IMR-90 (cell line): ENCODE data around the gene CNPPD1. TPM values are rescaled to one million over a fixed set of nuclear protein-coding genes. Genes with fewer than 3 reads are reported as not detected.

Source experiments
- ATAC-seq: fragments of 200-7000 bp; cut with Tn5 transposase; 2 replicates; pipeline ENCODE4 v1.9.1; 2020; ENCODE audit warnings: low read depth, mild to moderate bottlenecking, moderate library complexity
- BruUV-seq: library from RNA; stranded (reverse); fragments of 400-500 nt; replicated peaks from 2 replicates; lab custom pipeline; 2021; lab: Mats Ljungman, UMichigan
- CTCF ChIA-PET: fragments of 300-600 bp; formaldehyde crosslinking; extraction: SDS; loops from one replicate; lab custom pipeline; 2021; ENCODE audit warnings: antibody characterized with exemption; lab: Yijun Ruan, JAX
- POLR2A ChIA-PET: fragments of 300-600 bp; sonication (Branson Sonifier 250); formaldehyde crosslinking; loops from one replicate; lab custom pipeline; 2022; ENCODE audit warnings: antibody characterized with exemption; ENCODE audit not compliant: unreplicated experiment; lab: Charles Lee
- DNase-seq: peaks from one replicate; pipeline ENCODE4 v3.0.0; 2013
- H2AFZ ChIP-seq: replicated peaks from 2 replicates; pipeline ENCODE3; 2013; ENCODE audit warnings: low read length, mild to moderate bottlenecking; ENCODE audit not compliant: poor library complexity
- H2AK5ac ChIP-seq: 2 replicates; pipeline ENCODE4 v1.6.1; 2013; ENCODE audit warnings: low read depth, low read length, inconsistent platforms
- H2AK9ac ChIP-seq: replicated peaks from 2 replicates; pipeline ENCODE3; 2013; ENCODE audit warnings: mild to moderate bottlenecking, low read depth, low read length, moderate library complexity; ENCODE audit not compliant: poor library complexity
- H2BK120ac ChIP-seq: 2 replicates; pipeline ENCODE4 v1.6.1; 2013; ENCODE audit warnings: low read depth, low read length, inconsistent platforms
- H2BK15ac ChIP-seq: 3 replicates; pipeline ENCODE4 v1.6.1; 2013; ENCODE audit warnings: low read depth, low read length, inconsistent platforms
- H2BK20ac ChIP-seq: 2 replicates; pipeline ENCODE4 v1.6.1; 2013; ENCODE audit warnings: low read depth, mild to moderate bottlenecking, inconsistent platforms, low read length, moderate library complexity
- H2BK5ac ChIP-seq: 2 replicates; pipeline ENCODE4 v1.6.1; 2013; ENCODE audit warnings: mild to moderate bottlenecking, low read depth, low read length, inconsistent platforms; ENCODE audit not compliant: poor library complexity, severe bottlenecking
- H3K14ac ChIP-seq: replicated peaks from 2 replicates; pipeline ENCODE4 v1.6.1; 2013; ENCODE audit warnings: low read depth, low read length, inconsistent platforms
- H3K18ac ChIP-seq: 2 replicates; pipeline ENCODE4 v1.6.1; 2013; ENCODE audit warnings: low read depth, low read length, control low read depth
- H3K23ac ChIP-seq: 2 replicates; pipeline ENCODE4 v1.6.1; 2013; ENCODE audit warnings: low read depth, low read length, inconsistent platforms
- H3K27ac ChIP-seq: 2 replicates; pipeline ENCODE4 v1.5.1; 2013; ENCODE audit warnings: mild to moderate bottlenecking, control low read depth, low read length; ENCODE audit not compliant: insufficient read depth
- H3K27me3 ChIP-seq: 2 replicates; pipeline ENCODE4 v1.6.1; 2013; ENCODE audit warnings: low read length; ENCODE audit not compliant: control insufficient read depth, insufficient read depth
- H3K36me3 ChIP-seq: 2 replicates; pipeline ENCODE4 v1.6.1; 2013; ENCODE audit warnings: low read length, mixed read lengths; ENCODE audit not compliant: control insufficient read depth, insufficient read depth
- H3K4ac ChIP-seq: 2 replicates; pipeline ENCODE4 v1.6.1; 2013; ENCODE audit warnings: low read depth, low read length, inconsistent platforms
- H3K4me1 ChIP-seq: 2 replicates; pipeline ENCODE4 v1.6.1; 2013; ENCODE audit warnings: low read length, mixed read lengths; ENCODE audit not compliant: control insufficient read depth, insufficient read depth
- H3K4me2 ChIP-seq: 2 replicates; pipeline ENCODE4 v1.6.1; 2013; ENCODE audit warnings: low read depth, mild to moderate bottlenecking, control low read depth, low read length, moderate library complexity
- H3K4me3 ChIP-seq: 2 replicates; pipeline ENCODE4 v1.5.1; 2013; ENCODE audit warnings: low read depth, mild to moderate bottlenecking, control low read depth, low read length, moderate library complexity; ENCODE audit not compliant: insufficient read depth
- H3K56ac ChIP-seq: 2 replicates; pipeline ENCODE4 v1.6.1; 2013; ENCODE audit warnings: low read length, inconsistent platforms; ENCODE audit not compliant: insufficient read depth; ENCODE audit errors: extremely low read depth
- H3K79me1 ChIP-seq, 2 experiments: 2 replicates each; pipeline ENCODE4 v1.6.1; 2013; ENCODE audit warnings: low read length in 2 of 2, inconsistent platforms in 1 of 2, low read depth in 1 of 2
- H3K9ac ChIP-seq: 2 replicates; pipeline ENCODE4 v1.6.1; 2013; ENCODE audit warnings: low read depth, low read length, control low read depth
- H3K9me1 ChIP-seq: 2 replicates; pipeline ENCODE4 v1.6.1; 2013; ENCODE audit warnings: low read length, inconsistent platforms; ENCODE audit not compliant: insufficient read depth
- H3K9me3 ChIP-seq: 2 replicates; pipeline ENCODE4 v1.6.1; 2013; ENCODE audit warnings: low read length; ENCODE audit not compliant: control insufficient read depth, insufficient read depth
- H4K20me1 ChIP-seq: 2 replicates; pipeline ENCODE4 v1.6.1; 2013; ENCODE audit warnings: low read length, inconsistent platforms; ENCODE audit not compliant: insufficient read depth
- H4K5ac ChIP-seq: 2 replicates; pipeline ENCODE4 v1.6.1; 2013; ENCODE audit warnings: mild to moderate bottlenecking, low read depth, low read length, control low read depth
- H4K8ac ChIP-seq, 2 experiments: 2 replicates each; pipeline ENCODE4 v1.6.1; 2013; ENCODE audit warnings: low read depth in 2 of 2, low read length in 2 of 2, control low read depth in 1 of 2, inconsistent platforms in 1 of 2
- H4K91ac ChIP-seq: 2 replicates; pipeline ENCODE4 v1.6.1; 2013; ENCODE audit warnings: low read depth, low read length, inconsistent platforms; ENCODE audit not compliant: insufficient read depth
- CEBPB ChIP-seq: IDR thresholded peaks from 2 replicates; pipeline ENCODE4 v1.6.1; 2012; ENCODE audit warnings: low read depth, low read length, improper control_type of control experiment
- FOS ChIP-seq: fragments of 150-350 bp; IDR thresholded peaks from 2 replicates; pipeline ENCODE4 v1.6.1; 2016; ENCODE audit warnings: low read depth, low read length
- MAFK ChIP-seq: IDR thresholded peaks from 2 replicates; pipeline ENCODE4 v1.6.1; 2012; ENCODE audit warnings: low read depth, low read length, improper control_type of control experiment
- MAZ ChIP-seq: IDR thresholded peaks from 2 replicates; pipeline ENCODE4 v1.6.1; 2012; ENCODE audit warnings: low read depth, mild to moderate bottlenecking, low read length, improper control_type of control experiment, moderate library complexity, borderline replicate concordance
- MXI1 ChIP-seq: IDR thresholded peaks from 2 replicates; pipeline ENCODE4 v1.6.1; 2012; ENCODE audit warnings: low read depth, mild to moderate bottlenecking, low read length, moderate library complexity, borderline replicate concordance
- NFE2L2 ChIP-seq: fragments of 150-350 bp; IDR thresholded peaks from 2 replicates; pipeline ENCODE4 v1.6.1; 2016; ENCODE audit warnings: low read depth, mild to moderate bottlenecking, low read length
- RAD21 ChIP-seq: IDR thresholded peaks from 2 replicates; pipeline ENCODE4 v1.6.1; 2012; ENCODE audit warnings: low read length, improper control_type of control experiment
- RFX5 ChIP-seq: IDR thresholded peaks from 2 replicates; pipeline ENCODE4 v1.8.0; 2012; ENCODE audit warnings: low read depth, mild to moderate bottlenecking, low read length, moderate library complexity
- SMC3 ChIP-seq: fragments of 150-350 bp; IDR thresholded peaks from 2 replicates; pipeline ENCODE4 v1.6.1; 2016; ENCODE audit warnings: low read depth, mild to moderate bottlenecking, antibody characterized with exemption, low read length, moderate library complexity
- WGBS, 2 experiments: methylation state at CpG; one replicate each; pipeline versions ENCODE4 v1.1.5 to v1.1.7; 2013; ENCODE audit warnings: missing lambda C conversion rate in 2 of 2; ENCODE audit not compliant: insufficient read length in 1 of 2; ENCODE audit errors: extremely low coverage in 2 of 2; 5-methylcytosine and 5-hydroxymethylcytosine counted together
- dilution Hi-C: fragments of 300-500 bp; cut with HindIII; formaldehyde crosslinking; loops from one replicate; pipeline ENCODE4 v1.14.3; 2018; ENCODE audit warnings: low sequenced_read_pairs; ENCODE audit not compliant: unreplicated experiment
- in situ Hi-C: fragments of 300-500 bp; cut with MboI; formaldehyde crosslinking; loops from 3 replicates; pipeline ENCODE4 v1.14.3; 2019; ENCODE audit warnings: low sequenced_read_pairs, inconsistent platforms, mixed read lengths
- intact Hi-C: fragments of 100-400 bp; cut with micrococcal nuclease; formaldehyde crosslinking; loops from 2 replicates; pipeline ENCODE4 v1.10.0; 2022
- polyA plus RNA-seq, 3 experiments: library from polyadenylated mRNA; depleted of rRNA; stranded (reverse); fragments of >200 nt; gene quantifications; 2 replicates each; pipeline ENCODE4 v1.2.3, GENCODE V29; 2012; ENCODE audit warnings: low replicate concordance in 1 of 3
- total RNA-seq: library from RNA; depleted of rRNA; stranded (reverse); fragments of >200 nt; gene quantifications from 2 replicates; pipeline ENCODE4 v1.2.3, GENCODE V29; 2012
- TF ChIP-seq, protein P1 (sequence below): fragments of 150-350 bp; IDR thresholded peaks from 2 replicates; pipeline ENCODE4 v1.6.1; 2016; ENCODE audit warnings: low read depth, mild to moderate bottlenecking, low read length, moderate library complexity, borderline replicate concordance

CNPPD1 gene
- total and polyA plus RNA-seq, 2 of the 4 experiments (the other 2 are of a cell fraction), result 11.1 to 29.2 TPM

DNA sequence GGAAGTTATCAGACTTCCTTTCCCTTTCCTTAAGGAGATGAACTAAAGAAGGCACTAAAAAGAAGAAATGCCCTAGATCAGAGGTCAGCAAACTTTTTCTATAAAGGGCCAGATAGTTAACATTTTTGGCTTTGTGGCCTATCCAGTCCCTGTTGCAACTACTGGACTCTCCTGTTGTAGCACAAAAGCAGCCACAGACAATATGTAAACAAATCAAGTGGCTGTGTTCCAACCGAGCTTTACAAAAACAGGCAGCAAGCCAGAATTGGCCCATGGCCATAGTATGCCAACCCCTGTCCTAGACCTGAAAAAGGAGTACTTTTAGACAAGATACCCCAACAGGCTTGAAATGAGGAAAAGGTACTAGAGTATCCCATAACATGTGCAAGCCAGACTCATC lies 27.1 kb downstream of the CNPPD1 start:
- H3K9me1 ChIP-seq, result no peaks in the 10 kb centered on the region
- intact Hi-C loops, result no loop called here
- H3K36me3 ChIP-seq, result peaks cover 8% of the 10 kb centered on the region
- H2AK5ac ChIP-seq, result no peak overlapping the region
- no TSS peak for BruUV-seq
- no peaks in the 10 kb centered on the region for H3K79me1 ChIP-seq
- H3K27me3 ChIP-seq, result no peaks in the 10 kb centered on the region
- H2BK15ac ChIP-seq, result no peak overlapping the region
- H2AK9ac ChIP-seq, result no peak overlapping the region
- no peak overlapping the region for H3K23ac ChIP-seq
- no peak overlapping the region for H4K91ac ChIP-seq
- H2BK20ac ChIP-seq, result no peak overlapping the region
- no peak overlapping the region for H3K56ac ChIP-seq
- H3K4me2 ChIP-seq, result no peak overlapping the region
- no peak overlapping the region for H3K27ac ChIP-seq
- in situ Hi-C loops, result loop anchor here (5.0 kb wide), 2 partner anchors 87 to 122 kb away; partner anchors contain the start of gene IHH
- H2BK120ac ChIP-seq, result no peak overlapping the region
- WGBS, 2 experiments, result no CpG with 5 or more reads among the region's 1 CpG
- 0 out of 2 replicates have a peak, but pooled peaks cover 2% of the 10 kb centered on the region for H3K4me1 ChIP-seq
- ChIA-PET CTCF (interaction anchor here (0.6 to 2.5 kb wide), 3 partner anchors 30 to 342 kb away, joined by 3 to 9 read pairs (median 4); no protein-coding TSS in a partner anchor), POLR2A (no interaction called here)
- no peak overlapping the region for H4K8ac ChIP-seq
- peak; percentile 58 for ATAC-seq
- no peak overlapping the region for H2BK5ac ChIP-seq
- no peak overlapping the region for H3K9ac ChIP-seq
- H3K4me3 ChIP-seq, result no peak overlapping the region
- dilution Hi-C loops, result no loop called here
- H4K5ac ChIP-seq, result no peak overlapping the region
- no peaks in the 10 kb centered on the region for H4K20me1 ChIP-seq
- TF ChIP-seq MAZ, result no peak
- TF ChIP-seq MAFK, result no peak
- TF ChIP-seq NFE2L2, result no peak
- no peak for TF ChIP-seq SMC3
- TF ChIP-seq RAD21, result no peak
- TF ChIP-seq, protein P1, sequence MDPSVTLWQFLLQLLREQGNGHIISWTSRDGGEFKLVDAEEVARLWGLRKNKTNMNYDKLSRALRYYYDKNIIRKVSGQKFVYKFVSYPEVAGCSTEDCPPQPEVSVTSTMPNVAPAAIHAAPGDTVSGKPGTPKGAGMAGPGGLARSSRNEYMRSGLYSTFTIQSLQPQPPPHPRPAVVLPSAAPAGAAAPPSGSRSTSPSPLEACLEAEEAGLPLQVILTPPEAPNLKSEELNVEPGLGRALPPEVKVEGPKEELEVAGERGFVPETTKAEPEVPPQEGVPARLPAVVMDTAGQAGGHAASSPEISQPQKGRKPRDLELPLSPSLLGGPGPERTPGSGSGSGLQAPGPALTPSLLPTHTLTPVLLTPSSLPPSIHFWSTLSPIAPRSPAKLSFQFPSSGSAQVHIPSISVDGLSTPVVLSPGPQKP, result no peak
- TF ChIP-seq FOS, result no peak
- TF ChIP-seq MXI1, result no peak
- no peak for TF ChIP-seq CEBPB
- TF ChIP-seq RFX5, result no peak
- no peaks in the 10 kb centered on the region for H3K9me3 ChIP-seq
- no peak overlapping the region for H2AFZ ChIP-seq
- no peak overlapping the region for H3K18ac ChIP-seq
- H3K14ac ChIP-seq, result no peak overlapping the region
- DNase-seq, result no peak
- H3K4ac ChIP-seq, result no peak overlapping the region
